ENCODE measurements around the gene REEP1. TPM values are rescaled to one million over a fixed set of nuclear protein-coding genes. Genes with fewer than 3 reads are reported as not detected.

The REEP1 gene
- total RNA-seq, 1 experiment from 2014 or later: 0.23 TPM

GRCh38 chr2:86280191-86280667 lies 57.2 kb downstream of the REEP1 start:
- H3K27me3 ChIP-seq (ENCODE audit: control insufficient read depth, insufficient read depth, low read length): peaks cover 15% of the 10 kb centered on the region
- no peak overlapping the region for H3K27ac ChIP-seq (ENCODE audit: low read length)
- DNase-seq (ENCODE audit: low read depth, low spot score) (no peak), ATAC-seq (no peak)
- in situ Hi-C loops (cut with HindIII; ENCODE audit: low pct_unique_long_range_greater_than_20kb, low sequenced_read_pairs) (no loop called here), intact Hi-C loops (cut with micrococcal nuclease; ENCODE audit: unreplicated experiment) (no loop called here)
- BruUV-seq (replicated peaks): no TSS peak
- no peaks in the 10 kb centered on the region for H3K9me3 ChIP-seq (ENCODE audit: control insufficient read depth, insufficient read depth, low read depth, low read length)
- no peak overlapping the region for H3K4me3 ChIP-seq (ENCODE audit: low read depth in 2 of 2, low read length in 2 of 2)
- POLR2A ChIA-PET: no interaction called here
- TF ChIP-seq SIN3A (IDR thresholded peaks at IDR 0.05; ENCODE audit: borderline replicate concordance, insufficient read depth, low read depth, low read length): no peak
- TF ChIP-seq TCF7L2 (IDR thresholded peaks at IDR 0.05; ENCODE audit: low read depth, low read length): no peak
- TF ChIP-seq REST (IDR thresholded peaks at IDR 0.05; ENCODE audit: insufficient read depth in 1 of 2, low read depth in 2 of 2, low read length in 1 of 2): no peak
- no peaks in the 10 kb centered on the region for H3K4me1 ChIP-seq (ENCODE audit: control insufficient read depth, insufficient read depth, low read length)
- H3K36me3 ChIP-seq (ENCODE audit: control insufficient read depth, insufficient read depth, low read length): no peaks in the 10 kb centered on the region
- CTCF ChIA-PET: no interaction called here

GRCh38 chr2:86275962-86276361 lies 61.5 kb downstream of the REEP1 start:
- TF ChIP-seq REST (IDR thresholded peaks at IDR 0.05; ENCODE audit: insufficient read depth in 1 of 2, low read depth in 2 of 2, low read length in 1 of 2) (no peak), CTCF (IDR thresholded peaks at IDR 0.05) (no peak), TCF7L2 (IDR thresholded peaks at IDR 0.05; ENCODE audit: low read depth, low read length) (no peak), SIN3A (IDR thresholded peaks at IDR 0.05; ENCODE audit: borderline replicate concordance, insufficient read depth, low read depth, low read length) (no peak), POLR2AphosphoS5 (IDR thresholded peaks at IDR 0.05; ENCODE audit: low read depth, low read length) (no peak)
- BruUV-seq (replicated peaks): no TSS peak
- in situ Hi-C loops (cut with HindIII; ENCODE audit: low pct_unique_long_range_greater_than_20kb, low sequenced_read_pairs): no loop called here
- intact Hi-C loops (cut with micrococcal nuclease; ENCODE audit: unreplicated experiment): no loop called here
- no peak for DNase-seq (ENCODE audit: low read depth, low spot score)
- ChIA-PET POLR2A (no interaction called here), CTCF (no interaction called here)
- H3K27ac ChIP-seq (ENCODE audit: low read length): no peak overlapping the region
- peaks cover 6% of the 10 kb centered on the region; the same call in 1 of the 2 replicates for H3K9me3 ChIP-seq (ENCODE audit: control insufficient read depth, insufficient read depth, low read depth, low read length)
- no peak for ATAC-seq
- no peak overlapping the region for H3K4me3 ChIP-seq (ENCODE audit: low read depth in 2 of 2, low read length in 2 of 2)
- peaks cover 11% of the 10 kb centered on the region for H3K27me3 ChIP-seq (ENCODE audit: control insufficient read depth, insufficient read depth, low read length)
- no peaks in the 10 kb centered on the region for H3K36me3 ChIP-seq (ENCODE audit: control insufficient read depth, insufficient read depth, low read length)
- no peaks in the 10 kb centered on the region for H3K4me1 ChIP-seq (ENCODE audit: control insufficient read depth, insufficient read depth, low read length)

Data from Panc1 (cell line).